Retinal pigment epithelial cell (primary cell): ENCODE data around the gene ILK.
A peak's percentile ranks its signal among the peaks of the same experiment; 100 is the strongest.

Experiments
- DNase-seq: peaks from one replicate; pipeline ENCODE4 v3.0.0-alpha.2; 2010; ENCODE audit warnings: low read depth
- H3K4me3 ChIP-seq: 2 replicates; pipeline ENCODE4 v1.5.1; 2011; ENCODE audit warnings: mild to moderate bottlenecking, low read length, control low read depth, moderate library complexity
- TF ChIP-seq, protein P1 (sequence below): conservative IDR thresholded peaks from 2 replicates; pipeline ENCODE4 v1.5.1; 2011; ENCODE audit warnings: low read depth, low read length, control low read depth, inconsistent platforms

The ILK gene

DNA sequence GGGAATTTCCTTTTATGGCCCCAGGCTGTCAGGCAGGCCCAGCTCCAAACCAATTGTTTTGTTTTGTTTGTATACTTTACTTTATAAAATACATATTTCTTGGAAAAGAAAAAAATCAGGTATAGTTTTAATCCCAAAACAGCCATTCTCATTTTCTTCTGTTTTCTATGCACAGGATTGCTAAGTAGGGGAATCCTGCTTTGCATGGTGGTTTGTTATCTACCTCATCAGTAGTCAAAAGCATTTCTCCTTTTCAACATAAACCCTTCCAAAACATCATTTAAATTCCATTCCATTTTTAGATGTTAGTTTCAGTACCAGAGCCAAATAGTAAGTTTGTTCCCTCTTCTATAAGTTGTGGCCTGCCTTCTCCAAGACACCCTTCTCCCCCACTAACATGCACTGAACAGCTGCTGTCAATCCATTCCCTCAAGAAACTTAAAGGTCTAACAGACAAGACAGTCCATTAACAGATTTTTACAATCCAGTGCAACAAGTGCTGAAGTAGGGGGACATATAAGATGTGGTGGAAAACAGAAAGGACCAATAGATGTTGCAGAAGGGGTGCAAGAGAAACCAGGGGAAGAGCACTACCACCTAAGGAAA, 3.7 kb downstream of the ILK start:
- no peak for DNase-seq
- TF ChIP-seq, protein P1, sequence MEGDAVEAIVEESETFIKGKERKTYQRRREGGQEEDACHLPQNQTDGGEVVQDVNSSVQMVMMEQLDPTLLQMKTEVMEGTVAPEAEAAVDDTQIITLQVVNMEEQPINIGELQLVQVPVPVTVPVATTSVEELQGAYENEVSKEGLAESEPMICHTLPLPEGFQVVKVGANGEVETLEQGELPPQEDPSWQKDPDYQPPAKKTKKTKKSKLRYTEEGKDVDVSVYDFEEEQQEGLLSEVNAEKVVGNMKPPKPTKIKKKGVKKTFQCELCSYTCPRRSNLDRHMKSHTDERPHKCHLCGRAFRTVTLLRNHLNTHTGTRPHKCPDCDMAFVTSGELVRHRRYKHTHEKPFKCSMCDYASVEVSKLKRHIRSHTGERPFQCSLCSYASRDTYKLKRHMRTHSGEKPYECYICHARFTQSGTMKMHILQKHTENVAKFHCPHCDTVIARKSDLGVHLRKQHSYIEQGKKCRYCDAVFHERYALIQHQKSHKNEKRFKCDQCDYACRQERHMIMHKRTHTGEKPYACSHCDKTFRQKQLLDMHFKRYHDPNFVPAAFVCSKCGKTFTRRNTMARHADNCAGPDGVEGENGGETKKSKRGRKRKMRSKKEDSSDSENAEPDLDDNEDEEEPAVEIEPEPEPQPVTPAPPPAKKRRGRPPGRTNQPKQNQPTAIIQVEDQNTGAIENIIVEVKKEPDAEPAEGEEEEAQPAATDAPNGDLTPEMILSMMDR: no peak
- H3K4me3 ChIP-seq: no peak overlapping the region

DNA sequence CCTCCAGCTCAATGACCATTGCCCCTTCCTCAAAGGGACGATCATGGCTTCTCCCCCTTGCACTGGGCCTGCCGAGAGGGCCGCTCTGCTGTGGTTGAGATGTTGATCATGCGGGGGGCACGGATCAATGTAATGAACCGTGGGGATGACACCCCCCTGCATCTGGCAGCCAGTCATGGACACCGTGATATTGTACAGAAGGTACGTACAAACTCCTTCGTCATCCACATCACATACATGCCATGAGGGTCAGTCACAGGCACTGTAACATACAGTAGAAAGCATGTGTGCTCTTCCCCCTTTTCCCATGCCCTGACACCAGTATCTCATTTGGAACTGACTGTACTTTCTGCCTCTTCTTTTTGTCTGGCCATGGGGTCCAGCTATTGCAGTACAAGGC, 4.4 kb downstream of the ILK start:
- TF ChIP-seq, protein P1: no peak
- DNase-seq: no peak

DNA sequence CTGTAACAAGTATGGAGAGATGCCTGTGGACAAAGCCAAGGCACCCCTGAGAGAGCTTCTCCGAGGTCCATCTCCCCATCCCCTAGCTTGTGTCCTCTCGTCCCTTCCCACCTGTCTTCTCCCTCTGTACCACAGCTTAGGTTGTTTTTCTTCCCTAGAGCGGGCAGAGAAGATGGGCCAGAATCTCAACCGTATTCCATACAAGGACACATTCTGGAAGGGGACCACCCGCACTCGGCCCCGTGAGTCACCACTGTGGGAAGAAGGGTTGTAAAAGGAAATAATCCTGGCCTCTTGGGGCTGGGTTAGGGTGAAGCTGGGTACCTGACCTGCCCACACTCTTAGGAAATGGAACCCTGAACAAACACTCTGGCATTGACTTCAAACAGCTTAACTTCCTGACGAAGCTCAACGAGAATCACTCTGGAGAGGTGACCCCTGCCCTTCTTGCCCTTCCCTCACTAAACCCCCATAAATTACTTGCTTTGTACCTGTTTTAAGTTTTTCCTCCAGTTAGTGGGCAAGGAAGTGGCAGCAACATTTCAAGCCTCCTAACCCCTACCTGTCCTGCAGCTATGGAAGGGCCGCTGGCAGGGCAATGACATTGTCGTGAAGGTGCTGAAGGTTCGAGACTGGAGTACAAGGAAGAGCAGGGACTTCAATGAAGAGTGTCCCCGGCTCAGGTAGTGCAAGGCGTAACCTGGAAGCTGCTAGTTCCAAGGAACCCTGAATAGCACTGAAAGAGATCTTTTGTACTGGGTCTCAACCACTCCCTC, 5.3 kb downstream of the ILK start:
- TF ChIP-seq, protein P1: no peak
- no peak for DNase-seq
- no peak overlapping the region for H3K4me3 ChIP-seq

More for the DNA sequence above, 4.4 kb downstream of the ILK start:
- no peak overlapping the region for H3K4me3 ChIP-seq

DNA sequence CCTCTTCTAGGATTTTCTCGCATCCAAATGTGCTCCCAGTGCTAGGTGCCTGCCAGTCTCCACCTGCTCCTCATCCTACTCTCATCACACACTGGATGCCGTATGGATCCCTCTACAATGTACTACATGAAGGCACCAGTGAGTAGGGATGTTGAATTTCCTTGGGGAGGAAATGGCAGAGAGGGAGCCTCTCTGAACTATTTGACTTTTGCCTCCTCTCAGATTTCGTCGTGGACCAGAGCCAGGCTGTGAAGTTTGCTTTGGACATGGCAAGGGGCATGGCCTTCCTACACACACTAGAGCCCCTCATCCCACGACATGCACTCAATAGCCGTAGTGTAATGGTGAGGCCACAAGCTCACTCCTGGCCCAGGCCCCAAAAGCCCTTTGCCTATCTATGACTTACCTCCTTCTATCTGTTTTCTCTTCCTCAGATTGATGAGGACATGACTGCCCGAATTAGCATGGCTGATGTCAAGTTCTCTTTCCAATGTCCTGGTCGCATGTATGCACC, 6.0 kb downstream of the ILK start:
- H3K4me3 ChIP-seq: no peak overlapping the region
- TF ChIP-seq, protein P1: no peak
- no peak for DNase-seq

DNA sequence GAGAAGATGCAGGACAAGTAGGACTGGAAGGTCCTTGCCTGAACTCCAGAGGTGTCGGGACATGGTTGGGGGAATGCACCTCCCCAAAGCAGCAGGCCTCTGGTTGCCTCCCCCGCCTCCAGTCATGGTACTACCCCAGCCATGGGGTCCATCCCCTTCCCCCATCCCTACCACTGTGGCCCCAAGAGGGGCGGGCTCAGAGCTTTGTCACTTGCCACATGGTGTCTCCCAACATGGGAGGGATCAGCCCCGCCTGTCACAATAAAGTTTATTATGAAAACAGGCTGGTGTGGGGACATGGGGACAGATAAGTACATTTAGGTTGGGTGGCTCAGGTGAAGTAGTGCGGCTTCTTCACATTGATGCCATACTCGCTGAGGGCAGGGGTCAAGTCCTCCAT, 7.0 kb downstream of the ILK start:
- no peak for DNase-seq
- H3K4me3 ChIP-seq: peak overlapping the region; percentile 76
- TF ChIP-seq, protein P1: no peak

DNA sequence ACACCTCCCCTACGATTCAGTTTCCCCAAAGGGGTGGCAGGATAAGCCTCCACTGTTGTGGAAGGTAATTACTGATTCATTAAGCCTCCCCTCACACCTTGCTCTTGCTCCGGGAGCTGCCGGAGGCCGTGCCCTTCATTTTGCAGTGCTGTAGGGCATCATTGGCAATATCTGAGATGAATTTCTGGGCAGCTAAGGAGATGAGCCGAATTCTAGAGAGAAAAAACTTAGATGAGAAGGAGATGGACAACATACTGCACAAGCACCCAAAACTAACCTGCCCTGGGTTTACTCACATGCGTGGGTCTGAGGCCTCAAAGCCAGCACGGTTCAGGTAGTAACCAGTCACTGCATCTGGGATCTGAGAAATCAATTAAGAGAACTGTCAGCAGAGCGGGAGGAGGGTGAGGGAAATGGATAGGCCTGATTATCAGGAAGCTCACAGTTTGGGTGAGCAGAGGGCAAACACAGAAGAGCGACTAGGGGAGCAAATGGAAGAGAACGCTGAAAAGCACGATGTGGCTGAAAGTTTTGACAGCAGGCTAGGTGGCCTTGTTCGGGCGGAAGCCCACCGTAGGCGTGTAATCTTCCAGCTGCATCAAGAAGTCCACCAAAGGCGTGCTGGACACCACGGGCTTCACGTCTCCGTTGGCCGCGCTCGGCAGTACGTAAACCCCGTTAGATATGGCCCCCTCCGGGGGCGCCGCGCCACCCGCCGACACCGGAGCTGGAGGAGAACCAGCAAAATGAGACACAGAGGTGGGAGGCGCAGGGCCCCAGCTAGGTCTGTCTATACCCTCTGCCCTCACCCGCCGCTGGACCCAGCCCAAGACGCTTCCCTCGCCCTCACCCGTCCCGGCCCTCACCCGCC, 7.8 kb downstream of the ILK start:
- TF ChIP-seq, protein P1: no peak
- no peak for DNase-seq
- H3K4me3 ChIP-seq: peak overlapping the region; percentile 76
